HepG2 (cell line): ENCODE results near the gene MTA1. TPM values are rescaled to one million over a fixed set of nuclear protein-coding genes. Genes with fewer than 3 reads are reported as not detected.

Experiments used
- ATAC-seq: fragments of 200-7000 bp; cut with Tn5 transposase; 3 replicates; pipeline ENCODE4 v1.9.1; 2020; ENCODE audit warnings: mild to moderate bottlenecking, moderate library complexity
- BruUV-seq: library from RNA; stranded (reverse); fragments of 400-500 nt; replicated peaks from 2 replicates; lab custom pipeline; 2021; lab: Mats Ljungman, UMichigan
- CTCF ChIA-PET: fragments of 300-600 bp; formaldehyde crosslinking; extraction: SDS; loops from one replicate; lab custom pipeline; 2021; ENCODE audit warnings: low total read pairs, inconsistent platforms, low intra/inter-chr PET ratio; lab: Yijun Ruan, JAX
- POLR2A ChIA-PET: fragments of 350-600 bp; sonication (Branson Sonifier 250); formaldehyde crosslinking; loops from one replicate; lab custom pipeline; 2020; ENCODE audit warnings: antibody characterized with exemption, inconsistent platforms; lab: Yijun Ruan, JAX
- DNase-seq: peaks from one replicate; pipeline ENCODE4 v3.0.0-alpha.2; 2015; ENCODE audit warnings: low spot score
- FAIRE-seq: peaks from 3 replicates; lab custom pipeline; 2011; peaks lifted over from hg19 to GRCh38; lab: Jason Lieb, UNC
- H2AFZ ChIP-seq: one replicate; pipeline ENCODE4 v1.6.1; 2011; ENCODE audit warnings: low read length, inconsistent platforms
- H3K27ac ChIP-seq: fragments of 300-600 bp; 3 replicates; pipeline ENCODE4 v1.8.0; 2011; ENCODE audit warnings: mixed run types, mild to moderate bottlenecking, mixed read lengths, low read length, inconsistent platforms; ENCODE audit not compliant: insufficient read depth; ENCODE audit errors: extremely low read length
- H3K27me3 ChIP-seq, 2 experiments: fragments of 200-600 bp in 1 of 2; 2 replicates in 1 of 2; 3 replicates in 1 of 2; pipeline versions ENCODE4 v1.6.0 to v1.8.0; 2011; ENCODE audit warnings: low read length in 2 of 2, mild to moderate bottlenecking in 2 of 2, moderate library complexity in 2 of 2, inconsistent platforms in 1 of 2; ENCODE audit not compliant: insufficient read depth in 2 of 2, control insufficient read depth in 1 of 2
- H3K36me3 ChIP-seq, 2 experiments: fragments of 200-600 bp in 1 of 2; replicated peaks in 1 of 2; 2 replicates in 1 of 2; 3 replicates in 1 of 2; pipeline versions ENCODE4 v1.5.1 to v1.8.0; 2011; ENCODE audit warnings: low read length in 2 of 2, inconsistent platforms in 1 of 2; ENCODE audit not compliant: insufficient read depth in 2 of 2, control insufficient read depth in 1 of 2
- H3K4me1 ChIP-seq: 2 replicates; pipeline ENCODE4 v1.5.1; 2012; ENCODE audit warnings: low read length, inconsistent platforms; ENCODE audit not compliant: insufficient read depth
- H3K4me2 ChIP-seq: 2 replicates; pipeline ENCODE4 v1.6.0; 2011; ENCODE audit warnings: low read depth, low read length, inconsistent platforms
- H3K4me3 ChIP-seq, 3 experiments: fragments of 200-600 bp in 1 of 3; sonication (generic), shearing (Covaris generic) in 1 of 3; replicated peaks in 1 of 3; 2 replicates each; pipeline ENCODE4 v1.5.1; 2011 to 2016; ENCODE audit warnings: low read length in 3 of 3, inconsistent platforms in 2 of 3, low read depth in 2 of 3, mild to moderate bottlenecking in 2 of 3, control low read depth in 1 of 3, mixed read lengths in 1 of 3; ENCODE audit not compliant: insufficient read depth in 1 of 3
- H3K79me2 ChIP-seq: one replicate; pipeline ENCODE4 v1.6.1; 2011; ENCODE audit warnings: low read length, inconsistent platforms; ENCODE audit not compliant: insufficient read depth
- H3K9ac ChIP-seq: 2 replicates; pipeline ENCODE4 v1.6.0; 2011; ENCODE audit warnings: mild to moderate bottlenecking, low read depth, low read length, inconsistent platforms; ENCODE audit not compliant: insufficient read depth
- H3K9me3 ChIP-seq: 2 replicates; pipeline ENCODE4 v1.5.1; 2012; ENCODE audit warnings: mild to moderate bottlenecking, low read length
- H4K20me1 ChIP-seq: 2 replicates; pipeline ENCODE4 v1.6.0; 2011; ENCODE audit warnings: inconsistent platforms, mild to moderate bottlenecking, low read length, moderate library complexity; ENCODE audit not compliant: insufficient read depth
- AGO2 ChIP-seq: fragments of 200-400 bp; formaldehyde crosslinking; optimal IDR thresholded peaks from 2 replicates; pipeline ENCODE3; 2017; ENCODE audit warnings: mild to moderate bottlenecking, low read depth, low read length, moderate library complexity
- BHLHE40 ChIP-seq: IDR thresholded peaks from 2 replicates; pipeline ENCODE4 v1.6.1; 2011; ENCODE audit warnings: low read length, improper control_type of control experiment
- CTCF ChIP-seq: sonication (generic); formaldehyde crosslinking; IDR thresholded peaks from 2 replicates; pipeline ENCODE4 v1.5.0; 2020; ENCODE audit warnings: mild to moderate bottlenecking, missing genetic modification reagents, moderate library complexity
- EED ChIP-seq: sonication (generic); formaldehyde crosslinking; IDR thresholded peaks from 2 replicates; pipeline ENCODE4 v1.5.0; 2020; ENCODE audit warnings: mild to moderate bottlenecking, missing genetic modification reagents
- HDAC6 ChIP-seq: fragments of 200-600 bp; sonication (generic); IDR thresholded peaks from 2 replicates; pipeline ENCODE4 v1.7.0; 2017; ENCODE audit warnings: mild to moderate bottlenecking, antibody characterized with exemption, low read length, low read depth
- HNRNPL ChIP-seq: fragments of 200-400 bp; formaldehyde crosslinking; IDR thresholded peaks from 2 replicates; pipeline ENCODE4 v1.6.1; 2017; ENCODE audit warnings: mild to moderate bottlenecking, low read depth, low read length
- POLR2G ChIP-seq: fragments of 200-400 bp; formaldehyde crosslinking; IDR thresholded peaks from 2 replicates; pipeline ENCODE4 v1.6.1; 2018; ENCODE audit warnings: mild to moderate bottlenecking, low read depth, low read length, moderate library complexity
- RBM22 ChIP-seq: fragments of 200-400 bp; formaldehyde crosslinking; optimal IDR thresholded peaks from 2 replicates; pipeline ENCODE3; 2017; ENCODE audit warnings: mild to moderate bottlenecking, low read length, moderate library complexity
- RFX1 ChIP-seq: fragments of 450-650 bp; IDR thresholded peaks from 2 replicates; pipeline ENCODE4 v1.6.1; 2017
- ZNF687 ChIP-seq: sonication (generic); formaldehyde crosslinking; IDR thresholded peaks from 2 replicates; pipeline ENCODE4 v1.5.1; 2020; ENCODE audit warnings: mild to moderate bottlenecking, missing genetic modification reagents, moderate library complexity
- ZNF737 ChIP-seq: sonication (generic); formaldehyde crosslinking; IDR thresholded peaks from 2 replicates; pipeline ENCODE4 v1.5.0; 2020; ENCODE audit warnings: missing genetic modification reagents, mild to moderate bottlenecking, borderline replicate concordance
- WGBS: methylation state at CpG from one replicate; pipeline ENCODE4 v1.1.6; 2017; ENCODE audit warnings: low lambda C conversion rate; 5-methylcytosine and 5-hydroxymethylcytosine counted together
- in situ Hi-C: cut with HindIII; loops from 2 replicates; pipeline ENCODE4 v1.10.0; 2017; ENCODE audit warnings: low pct_unique_long_range_greater_than_20kb; ENCODE audit not compliant: extremely low pct_ligation_motif_present
- intact Hi-C: fragments of 100-400 bp; cut with micrococcal nuclease; formaldehyde crosslinking; loops from one replicate; pipeline ENCODE4 v1.10.0; 2022; ENCODE audit not compliant: unreplicated experiment
- polyA plus RNA-seq, 8 experiments: library from polyadenylated mRNA; depleted of rRNA in 3 of 8; stranded (reverse) in 7 of 8; unstranded in 1 of 8; fragments of >200 nt; fragmentation: Illumina TruSeq in 4 of 8; extraction: Trizol in 4 of 8; gene quantifications; 2 replicates each; pipeline versions ENCODE4 v1.2.1 to v1.2.3, GENCODE V29; 2011 to 2016; ENCODE audit warnings: low read depth in 4 of 8, missing spikeins in 1 of 8, mixed read lengths in 1 of 8; ENCODE audit not compliant: insufficient read depth in 1 of 8
- total RNA-seq, 5 experiments: library from RNA; depleted of rRNA; stranded (reverse); fragments of >200 nt; fragmentation: Illumina TruSeq; extraction: Trizol; gene quantifications; 2 replicates each; pipeline ENCODE4 v1.2.3, GENCODE V29; 2016; ENCODE audit warnings: low read depth in 1 of 5

The MTA1 gene
- total and polyA plus RNA-seq, 2 of the 13 experiments (the other 11 are each of a cell fraction or from before 2014, with no cell fraction given) = 35.2 to 85.8 TPM

DNA sequence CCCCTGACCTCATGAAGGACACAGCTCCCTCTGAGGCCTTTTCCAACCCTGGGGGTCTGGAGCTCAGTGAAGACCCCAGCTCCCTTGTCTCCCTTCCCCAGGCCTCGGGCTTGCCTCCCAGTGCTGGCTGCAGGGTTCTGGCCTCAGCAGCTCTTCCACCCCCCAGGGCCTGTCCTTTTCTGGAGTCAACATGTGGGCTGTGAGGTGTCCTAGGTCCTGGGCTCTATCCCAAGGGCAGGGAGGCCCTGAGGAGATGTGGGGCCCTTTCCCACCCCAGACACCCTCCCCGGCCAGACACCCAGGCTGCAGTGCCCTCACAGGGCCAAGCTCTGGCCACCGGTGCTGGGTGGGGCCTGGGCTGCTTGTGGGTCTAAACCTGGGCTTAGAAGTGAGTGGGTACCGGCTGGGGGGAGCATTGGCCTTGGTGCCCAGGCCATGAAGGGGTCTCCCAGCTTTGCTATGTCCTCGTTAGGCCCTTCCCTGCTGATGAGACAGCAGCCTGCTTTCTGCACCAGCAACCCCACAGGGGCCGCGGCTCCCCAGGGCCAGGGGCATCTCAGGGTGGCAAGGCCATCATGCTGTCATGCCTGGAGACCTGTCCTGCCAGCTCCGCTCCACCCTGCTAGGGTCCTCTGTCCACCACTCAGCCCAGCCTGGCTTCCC is 52.3 kb downstream of the MTA1 start:
- Histone ChIP-seq H3K4me3 (no peak overlapping the region), H3K4me1 (peaks cover 27% of the 10 kb centered on the region), H3K79me2 (no peaks in the 10 kb centered on the region), H4K20me1 (0 out of 2 replicates have a peak, but pooled peaks cover 2% of the 10 kb centered on the region), H3K9me3 (no peaks in the 10 kb centered on the region), H3K27me3 (peaks cover 0 to 4% of the 10 kb centered on the region in 2 experiments; a peak in 2 of 5 replicates), H3K27ac (no peak overlapping the region), H2AFZ (no peak overlapping the region), H3K36me3 (peaks cover 4 to 6% of the 10 kb centered on the region in 2 experiments; a peak in 1 of 5 replicates), H3K4me2 (no peak overlapping the region), H3K9ac (no peak overlapping the region)
- ChIA-PET CTCF (no interaction called here), POLR2A (interaction anchor here (1.0 kb wide), 1 partner anchor 14 kb away, joined by 3 read pairs; no protein-coding TSS in a partner anchor)
- in situ Hi-C loops = no loop called here
- 68% methylated on average over 3 of the region's 8 CpGs for WGBS
- DNase-seq (no peak), FAIRE-seq (no peak), ATAC-seq (no peak)
- BruUV-seq = no TSS peak
- TF ChIP-seq HDAC6 = no peak
- no peak for TF ChIP-seq RFX1
- TF ChIP-seq AGO2 = peak; percentile 57
- no peak for TF ChIP-seq BHLHE40
- no peak for TF ChIP-seq EED (CRISPR knock-in tag)
- peak; percentile 53 for TF ChIP-seq RBM22
- peak; percentile 32; the same call in 1 of the 2 replicates for TF ChIP-seq POLR2G
- intact Hi-C loops = no loop called here

DNA sequence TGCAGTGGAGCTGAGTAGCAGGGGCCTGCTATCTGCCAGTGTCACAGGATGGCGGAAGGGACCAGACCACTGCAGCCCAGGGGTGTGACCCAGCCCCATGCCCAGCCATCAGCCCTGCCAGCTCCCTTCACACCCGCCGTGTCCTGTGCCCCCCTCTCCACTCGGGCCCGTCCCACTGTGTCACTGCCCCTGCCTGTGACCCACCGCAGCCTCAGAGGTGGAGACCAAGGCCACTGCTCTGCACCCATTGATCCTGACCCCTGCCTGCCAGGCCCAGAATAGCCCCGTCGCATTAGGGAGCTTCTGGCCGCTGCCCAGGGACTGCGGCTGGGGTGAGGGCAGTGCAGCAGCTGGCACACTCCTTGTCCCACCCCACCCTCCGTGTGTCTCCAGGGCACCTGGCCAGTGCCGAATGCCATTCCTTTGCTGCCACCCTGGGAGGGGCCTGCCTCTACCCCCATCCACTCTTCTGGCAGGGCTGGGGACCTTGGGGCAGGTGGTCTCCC is 52.9 kb downstream of the MTA1 start:
- ATAC-seq = peak; percentile 4; the same call in 2 of the 3 replicates
- peaks cover 0 to 2% of the 10 kb centered on the region in 2 experiments; a peak in 1 of 5 replicates for H3K36me3 ChIP-seq
- POLR2A ChIA-PET = no interaction called here
- H3K4me3 ChIP-seq = no peak overlapping the region
- H3K4me2 ChIP-seq = no peak overlapping the region
- H3K9me3 ChIP-seq = no peaks in the 10 kb centered on the region
- DNase-seq = no peak
- no peaks in the 10 kb centered on the region for H3K79me2 ChIP-seq
- peaks cover 33% of the 10 kb centered on the region for H3K4me1 ChIP-seq
- no peak overlapping the region for H2AFZ ChIP-seq
- intact Hi-C loops (no loop called here), in situ Hi-C loops (no loop called here)
- 41% methylated on average over 5 of the region's 12 CpGs for WGBS
- no TSS peak for BruUV-seq
- H3K9ac ChIP-seq = no peak overlapping the region
- 0 out of 2 replicates have a peak, but pooled peaks cover 2% of the 10 kb centered on the region for H4K20me1 ChIP-seq
- FAIRE-seq = no peak
- peaks cover 0 to 4% of the 10 kb centered on the region in 2 experiments; a peak in 2 of 5 replicates for H3K27me3 ChIP-seq
- no peak overlapping the region for H3K27ac ChIP-seq
- CTCF ChIA-PET = no interaction called here
- 0 out of 2 replicates have a peak, but pooled peaks have one; percentile 10 for TF ChIP-seq ZNF687 (CRISPR knock-in tag)
- peak; percentile 19; the same call in 1 of the 2 replicates for TF ChIP-seq CTCF
- 0 out of 2 replicates have a peak, but pooled peaks have one; percentile 34 for TF ChIP-seq HNRNPL
- TF ChIP-seq AGO2 = peak; percentile 10
- TF ChIP-seq ZNF737 (CRISPR knock-in tag) = no peak
